DMS 273 (cell line): ENCODE data around the gene UBXN6.

ENCODE experiments used
- DNase-seq: peaks from one replicate; lab custom pipeline; 2025; ENCODE audit not compliant: unreplicated experiment; lab: John Stamatoyannopoulos, UW

The UBXN6 gene

GRCh38 chr19:4456843-4457653 is 546 bp downstream of the UBXN6 start:
- DNase-seq = peak; percentile 82

DNA sequence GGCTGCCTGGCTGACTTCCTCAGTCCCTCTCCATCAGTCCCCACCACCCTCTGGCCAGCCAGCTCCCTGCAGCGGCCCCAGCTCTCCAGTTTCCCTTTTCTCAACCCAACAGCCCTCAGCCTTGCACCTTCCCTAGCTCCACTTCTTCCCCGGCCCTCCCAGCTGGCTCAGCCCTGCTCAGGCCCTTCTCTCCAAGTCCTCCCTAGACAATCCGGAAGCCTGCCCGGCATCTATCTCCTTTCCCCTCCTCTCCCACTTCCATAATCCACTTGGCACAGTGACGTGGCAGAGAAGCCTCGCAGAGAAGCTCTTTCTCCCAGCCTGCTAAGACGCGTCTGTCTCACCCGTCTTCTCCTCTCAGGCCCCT is 1.1 kb downstream of the UBXN6 start:
- DNase-seq = peak; percentile 86

- peak; percentile 95 for DNase-seq
These were observed 1.7 kb downstream of the UBXN6 start for GRCh38 chr19:4455719-4456475.

GRCh38 chr19:4454747-4455718 is 2.6 kb downstream of the UBXN6 start:
- peak; percentile 59 for DNase-seq

GRCh38 chr19:4453232-4454179 is 4.1 kb downstream of the UBXN6 start:
- no peak for DNase-seq

DNA sequence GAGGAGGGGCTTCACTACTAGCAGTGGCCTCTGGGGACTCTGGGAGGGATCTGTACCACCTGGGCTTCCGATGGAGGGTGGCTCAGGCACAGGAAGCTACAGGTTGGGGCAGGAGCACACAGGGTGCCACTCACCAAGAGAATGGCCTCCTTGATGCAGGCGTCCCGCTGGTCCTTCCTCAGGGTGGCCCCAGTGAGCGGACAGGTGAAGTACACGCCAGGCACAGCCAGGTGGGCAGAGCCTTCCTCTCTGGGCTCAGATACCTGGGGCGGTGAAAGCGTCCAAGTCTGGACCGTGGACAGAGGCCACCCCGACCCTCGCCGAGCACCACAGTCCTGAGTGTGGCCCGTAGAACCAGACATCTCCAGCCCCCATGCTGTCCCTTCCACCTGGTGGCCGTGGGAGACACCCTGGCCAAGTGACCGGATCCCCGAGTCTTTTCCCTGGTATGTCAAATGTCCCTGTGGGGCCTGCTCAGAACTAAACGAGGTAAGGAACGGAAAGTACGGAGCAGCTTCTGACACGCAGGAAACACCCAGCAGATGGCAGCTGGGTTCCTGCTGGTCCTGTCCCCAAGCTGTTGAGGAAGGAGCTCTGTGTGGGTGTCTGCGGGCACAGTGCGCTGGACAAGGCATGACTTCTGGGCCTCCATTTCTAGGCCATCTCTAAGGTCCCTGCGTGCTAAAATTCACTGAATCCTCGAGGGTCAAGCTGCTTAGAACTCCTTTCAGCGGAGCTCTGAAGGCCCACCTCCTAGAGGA is 5.2 kb downstream of the UBXN6 start:
- no peak for DNase-seq

DNA sequence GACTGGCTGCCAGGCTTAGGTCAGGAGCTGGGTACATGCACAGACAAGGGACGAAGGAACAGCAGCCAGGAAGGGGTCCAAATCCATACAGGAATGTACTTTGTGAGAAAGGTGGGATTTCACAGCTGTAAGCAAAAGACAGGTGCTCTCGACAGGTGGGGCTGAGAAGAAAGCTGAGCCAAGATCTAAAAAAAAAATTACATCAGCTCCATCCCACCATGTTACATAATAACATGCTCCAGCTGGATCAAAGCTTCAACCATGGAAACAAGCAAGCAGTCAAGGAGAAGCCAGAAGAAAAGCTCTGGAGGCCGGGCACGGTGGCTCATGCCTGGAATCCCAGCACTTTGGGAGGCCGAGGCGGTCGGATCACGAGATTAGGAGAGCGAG is 8.0 kb downstream of the UBXN6 start:
- DNase-seq = peak; percentile 91

DNA sequence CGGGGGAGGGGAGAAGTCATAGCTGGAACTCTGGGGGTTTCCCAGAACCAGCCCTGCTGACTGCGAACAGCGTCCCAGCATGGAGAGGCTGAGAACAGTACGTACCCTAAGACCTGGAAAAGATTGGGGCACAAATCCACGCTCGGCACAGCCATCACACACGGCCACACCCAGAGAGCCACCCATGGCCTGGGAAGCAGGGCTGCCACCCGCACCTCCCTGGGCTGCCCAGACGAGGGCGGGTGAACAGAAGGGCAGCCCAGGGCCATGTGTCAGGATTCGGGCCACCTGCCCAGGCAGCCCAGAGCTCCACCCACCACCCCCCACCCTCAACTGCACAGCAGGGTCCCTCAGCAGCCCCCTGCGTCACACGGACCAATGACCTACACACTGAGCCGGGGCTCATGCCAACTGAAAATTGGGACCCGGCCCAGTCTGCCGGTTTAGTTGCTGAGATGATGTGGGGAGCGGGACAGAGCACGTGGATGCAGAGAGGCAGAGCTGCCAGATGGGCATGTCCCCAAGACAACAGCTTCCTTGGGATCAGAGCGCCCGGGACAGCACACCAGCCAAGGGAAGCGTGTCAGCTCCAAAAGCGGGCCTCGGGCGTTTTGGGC is 8.5 kb downstream of the UBXN6 start:
- DNase-seq = peak; percentile 98

- no peak for DNase-seq
These were observed 9.2 kb downstream of the UBXN6 start for GRCh38 chr19:4448147-4448985.

- no peak for DNase-seq
These were observed 10.1 kb downstream of the UBXN6 start for GRCh38 chr19:4447327-4448146.

DNA sequence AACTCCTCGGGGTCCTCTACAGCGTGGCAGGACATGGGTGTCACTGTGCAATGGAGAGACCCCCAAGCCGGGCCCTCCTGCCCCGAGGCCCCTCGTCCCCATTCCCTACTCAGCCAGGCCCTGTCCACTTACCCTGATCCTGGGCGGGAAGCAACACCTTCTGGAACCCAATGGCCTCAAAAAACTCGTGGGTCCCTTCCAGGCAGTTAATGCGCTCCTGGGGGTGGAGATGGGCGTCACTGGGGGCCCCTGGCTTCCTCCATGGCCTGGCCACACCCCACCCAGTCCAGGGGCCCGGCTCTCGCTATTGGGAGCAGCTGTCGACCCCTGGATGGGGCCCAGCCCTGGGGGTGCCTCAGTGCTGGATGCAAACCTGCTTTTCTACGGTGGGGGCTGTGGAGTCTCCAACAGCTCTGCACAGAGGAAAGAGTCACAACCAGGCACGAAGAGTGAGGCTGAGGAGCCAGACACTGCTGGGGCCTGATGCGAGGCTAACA is 10.8 kb downstream of the UBXN6 start:
- DNase-seq = no peak

DNA sequence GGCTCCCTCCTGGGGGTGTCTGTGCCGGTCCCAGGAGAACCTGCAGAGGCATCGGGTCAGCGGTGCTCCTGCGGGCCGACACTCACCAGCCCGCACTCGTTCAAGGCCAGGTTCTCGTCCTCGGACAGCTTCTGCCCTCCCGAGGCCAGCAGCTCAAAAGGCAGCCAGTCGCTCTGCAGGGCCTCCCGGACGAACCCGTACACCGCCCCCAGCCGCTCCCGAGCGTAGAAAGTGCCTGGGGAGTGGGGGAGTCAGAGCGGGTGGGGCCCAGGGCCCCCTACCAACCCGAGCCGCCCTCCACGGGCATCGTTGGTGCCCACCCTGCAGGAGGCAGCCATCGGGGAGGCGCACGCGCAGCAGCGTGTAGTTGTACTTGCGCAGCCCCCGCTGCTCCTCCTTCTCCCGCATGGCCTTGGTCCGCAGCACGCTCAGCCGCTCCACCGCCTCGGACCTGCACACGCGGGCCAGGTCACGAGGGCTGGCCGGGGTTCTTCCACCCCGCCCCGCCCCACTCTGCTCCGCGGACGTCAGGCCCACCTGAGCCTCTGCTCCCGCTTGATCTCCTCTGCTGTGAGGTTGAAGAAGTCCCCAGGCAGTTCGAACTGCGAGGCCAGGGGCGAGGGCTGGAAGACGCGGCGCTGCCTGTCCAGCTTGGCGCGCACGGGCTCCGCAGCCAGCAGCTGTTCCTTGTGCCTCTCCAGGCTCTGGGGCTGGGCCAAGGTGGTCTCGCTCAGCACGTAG is 11.5 kb downstream of the UBXN6 start:
- DNase-seq = no peak

- peak; percentile 46 for DNase-seq
These were observed 12.5 kb downstream of the UBXN6 start for GRCh38 chr19:4444765-4445741.

DNA sequence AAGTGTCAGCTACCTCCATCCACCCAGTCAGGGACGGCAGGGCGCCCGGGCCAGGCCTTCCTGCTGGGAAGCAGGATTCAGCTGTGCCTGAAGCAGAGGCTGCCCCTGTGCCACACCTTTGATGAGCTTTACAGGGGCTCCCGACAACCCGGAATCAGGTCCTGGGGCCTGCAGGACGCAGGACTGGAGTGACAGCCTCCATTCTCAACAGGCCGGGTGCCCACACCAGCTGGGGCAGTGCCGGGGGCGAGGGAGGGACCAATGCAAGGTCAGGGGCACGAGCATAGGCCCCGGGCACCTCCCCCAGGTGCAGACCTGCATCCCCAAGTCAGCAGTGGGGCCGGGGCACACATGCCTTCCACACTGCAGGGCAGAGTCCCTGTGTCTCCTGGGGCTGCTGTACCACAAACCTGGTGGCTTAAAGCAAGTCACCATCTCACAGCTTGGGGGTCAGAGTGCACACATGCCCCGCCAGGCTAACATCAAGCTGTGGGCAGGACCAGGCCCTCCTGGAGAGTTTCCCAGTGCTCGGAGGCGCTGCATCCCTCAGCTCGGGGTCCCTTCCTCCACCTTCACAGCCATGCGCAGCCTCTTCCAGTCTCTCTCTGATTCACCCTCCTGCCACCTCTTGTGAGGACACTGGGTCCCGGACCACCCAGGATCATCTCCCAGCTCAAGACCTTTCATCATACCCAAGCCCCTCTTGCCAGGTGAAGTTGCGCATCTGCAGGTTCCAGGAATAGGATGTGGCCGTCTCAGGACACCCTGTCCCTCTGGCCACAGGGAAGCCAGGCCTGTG is 13.4 kb downstream of the UBXN6 start:
- DNase-seq = no peak
